ENCODE results near the gene IMPG2. TPM values are rescaled to one million over a fixed set of nuclear protein-coding genes. Genes with fewer than 3 reads are reported as not detected.

Gene IMPG2
- total RNA-seq, 1 experiment from 2014 or later, result 0.04 TPM

DNA sequence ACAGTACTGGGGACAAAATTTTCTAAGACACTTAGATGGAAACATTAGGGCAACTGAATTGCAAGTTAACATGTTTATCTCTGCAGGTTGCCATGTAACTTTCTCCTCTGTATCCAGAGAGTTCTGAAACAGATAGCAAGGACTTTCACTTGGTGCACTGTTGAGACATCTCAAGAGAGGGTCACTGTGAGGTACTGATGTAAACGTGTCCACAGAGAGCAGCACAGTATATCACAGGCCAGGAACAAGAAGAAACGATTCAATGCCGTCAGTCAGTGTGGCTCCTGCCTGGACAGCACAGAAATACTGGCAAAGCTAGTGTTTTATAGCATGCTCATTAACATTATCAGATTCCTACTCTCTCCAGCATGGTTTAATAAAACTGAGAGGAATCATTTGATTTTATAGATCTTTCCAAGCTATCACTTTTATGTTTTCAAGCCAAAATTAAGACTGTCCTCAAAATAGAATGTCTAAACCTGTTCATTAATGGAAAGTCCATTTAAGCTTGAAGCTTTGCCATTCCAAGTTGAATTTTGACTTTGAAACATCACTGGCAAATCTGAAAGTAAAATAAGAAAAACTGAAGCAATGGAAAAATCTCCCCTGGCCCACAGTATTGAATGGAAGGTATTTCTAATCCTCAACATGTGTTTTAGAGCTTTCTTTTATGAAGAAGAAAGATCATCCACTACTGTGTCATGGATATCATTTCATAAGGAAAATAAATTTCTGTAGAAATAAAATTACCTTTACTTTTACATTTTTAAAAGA, 102.7 kb downstream of the IMPG2 start:
- no peaks in the 10 kb centered on the region for H3K4me1 Mint-ChIP-seq
- WGBS (ENCODE audit: extremely low coverage, insufficient read length, low lambda C conversion rate), result no CpG with 5 or more reads among the region's 3 CpGs
- no peak overlapping the region for H2BK12ac ChIP-seq (ENCODE audit: insufficient read length, low read depth, low read length)
- no peak overlapping the region for H2BK20ac ChIP-seq (ENCODE audit: low read depth, low read length, poor library complexity, severe bottlenecking)
- no peak overlapping the region for H3K27ac ChIP-seq (ENCODE audit: insufficient read length, low read depth, low read length)
- H3K27me3 Mint-ChIP-seq (ENCODE audit: low read depth), result no peaks in the 10 kb centered on the region; the same call in 1 of the 2 replicates
- H3K9ac ChIP-seq (ENCODE audit: extremely low read depth, insufficient read length, low read length), result no peak overlapping the region
- H4K5ac ChIP-seq (ENCODE audit: insufficient read length, low read depth, low read length), result no peak overlapping the region
- H3K18ac ChIP-seq (ENCODE audit: insufficient read length, low read depth, low read length), result no peak overlapping the region
- no peak overlapping the region for H4K91ac ChIP-seq (ENCODE audit: insufficient read length, low read depth, low read length)
- no peaks in the 10 kb centered on the region for H3K79me1 ChIP-seq (ENCODE audit: insufficient read depth, low read depth, low read length, poor library complexity, severe bottlenecking)
- H3K4me1 ChIP-seq (ENCODE audit: insufficient read depth, low read length), result no peaks in the 10 kb centered on the region
- H3K27ac Mint-ChIP-seq, result no peak overlapping the region
- no peak overlapping the region for H2BK15ac ChIP-seq (ENCODE audit: low read depth, low read length)
- peaks cover 5 to 23% (median 15%) of the 10 kb centered on the region in 3 experiments; a peak in 6 of 7 replicates for H3K36me3 Mint-ChIP-seq (ENCODE audit: insufficient read depth in 1 of 3, low read depth in 3 of 3)
- no peak overlapping the region for H2AK5ac ChIP-seq (ENCODE audit: insufficient read length, low read length)
- no peaks in the 10 kb centered on the region for H3K27me3 ChIP-seq (ENCODE audit: insufficient read depth, low read length)
- no peak overlapping the region for H2AFZ ChIP-seq (ENCODE audit: low read length)
- H3K23me2 ChIP-seq (ENCODE audit: insufficient read length, low read depth, low read length, poor library complexity, severe bottlenecking), result no peaks in the 10 kb centered on the region
- no peak overlapping the region for H2BK120ac ChIP-seq (ENCODE audit: low read depth, low read length, poor library complexity, severe bottlenecking)
- H3K4ac ChIP-seq (ENCODE audit: low read depth, low read length), result no peak overlapping the region
- H4K8ac ChIP-seq (replicated peaks; ENCODE audit: insufficient read length, low read depth, low read length), result no peak overlapping the region
- no peak overlapping the region for H3T11ph ChIP-seq (ENCODE audit: low read length)
- peaks cover 16% of the 10 kb centered on the region for H3K9me3 ChIP-seq (ENCODE audit: control insufficient read depth, low read depth, low read length)
- H3K4me3 Mint-ChIP-seq, result no peak overlapping the region
- no peak overlapping the region for H3K23ac ChIP-seq (ENCODE audit: insufficient read length, low read depth, low read length)
- no peak for DNase-seq
- H2BK5ac ChIP-seq (ENCODE audit: insufficient read length, low read length), result no peak overlapping the region
- H3K56ac ChIP-seq (ENCODE audit: insufficient read length, low read depth, low read length), result no peak overlapping the region
- no peak overlapping the region for H3K4me2 ChIP-seq (ENCODE audit: insufficient read depth, insufficient read length, low read length)
- no peak overlapping the region for H3K14ac ChIP-seq (ENCODE audit: insufficient read depth, low read length)
- no peaks in the 10 kb centered on the region for H4K20me1 ChIP-seq (ENCODE audit: control insufficient read depth, insufficient read depth, insufficient read length)
- TF ChIP-seq, protein P1, sequence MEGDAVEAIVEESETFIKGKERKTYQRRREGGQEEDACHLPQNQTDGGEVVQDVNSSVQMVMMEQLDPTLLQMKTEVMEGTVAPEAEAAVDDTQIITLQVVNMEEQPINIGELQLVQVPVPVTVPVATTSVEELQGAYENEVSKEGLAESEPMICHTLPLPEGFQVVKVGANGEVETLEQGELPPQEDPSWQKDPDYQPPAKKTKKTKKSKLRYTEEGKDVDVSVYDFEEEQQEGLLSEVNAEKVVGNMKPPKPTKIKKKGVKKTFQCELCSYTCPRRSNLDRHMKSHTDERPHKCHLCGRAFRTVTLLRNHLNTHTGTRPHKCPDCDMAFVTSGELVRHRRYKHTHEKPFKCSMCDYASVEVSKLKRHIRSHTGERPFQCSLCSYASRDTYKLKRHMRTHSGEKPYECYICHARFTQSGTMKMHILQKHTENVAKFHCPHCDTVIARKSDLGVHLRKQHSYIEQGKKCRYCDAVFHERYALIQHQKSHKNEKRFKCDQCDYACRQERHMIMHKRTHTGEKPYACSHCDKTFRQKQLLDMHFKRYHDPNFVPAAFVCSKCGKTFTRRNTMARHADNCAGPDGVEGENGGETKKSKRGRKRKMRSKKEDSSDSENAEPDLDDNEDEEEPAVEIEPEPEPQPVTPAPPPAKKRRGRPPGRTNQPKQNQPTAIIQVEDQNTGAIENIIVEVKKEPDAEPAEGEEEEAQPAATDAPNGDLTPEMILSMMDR (conservative IDR thresholded peaks at IDR 0.05), result no peak
- no peaks in the 10 kb centered on the region for H3K79me2 ChIP-seq (ENCODE audit: insufficient read depth, low read length)
- peaks cover 20 to 25% of the 10 kb centered on the region in 2 experiments for H3K9me3 Mint-ChIP-seq

All from H9 (cell line).